Left renal cortex interstitium (tissue), 4 donors: ENCODE measurements around the gene KCTD14. TPM values are rescaled to one million over a fixed set of nuclear protein-coding genes. Genes with fewer than 3 reads are reported as not detected.
A peak's percentile ranks its signal among the peaks of the same experiment; 100 is the strongest.
"Not testable (repeated sequence)": the region's sequence is repeated elsewhere in the genome, so short reads cannot be mapped to it uniquely, and the experiment has no call there.

ENCODE experiments used
- DNase-seq, 4 donors: peaks; one replicate each; pipeline ENCODE4 v3.0.0-alpha.2; 2013; ENCODE audit warnings: low read depth in 4 of 4, low spot score in 2 of 4, missing footprints in 1 of 4
- polyA plus RNA-seq, 4 donors: library from polyadenylated mRNA; unstranded; fragments of 120-200 nt; gene quantifications; one replicate each; pipeline ENCODE4 v1.2.1, GENCODE V29; 2013; ENCODE audit not compliant: insufficient read length in 4 of 4

The KCTD14 gene
- polyA plus RNA-seq, 4 donors: 11.7 to 16.9 (median 13.3) TPM

- no peak for DNase-seq
Observed at GRCh38 chr11:78027759-78028158, 4.7 kb upstream of the KCTD14 start.

- no peak for DNase-seq
Observed at GRCh38 chr11:78025378-78025777, 2.3 kb upstream of the KCTD14 start.

GRCh38 chr11:78023426-78023825, 350 bp upstream of the KCTD14 start:
- no peak for DNase-seq

- no peak for DNase-seq
Observed at GRCh38 chr11:78021611-78022010, 1.5 kb downstream of the KCTD14 start.

GRCh38 chr11:78020246-78020645, 2.8 kb downstream of the KCTD14 start:
- DNase-seq: peak in 1 of 4 donors; percentile 19

GRCh38 chr11:78019808-78020207, 3.3 kb downstream of the KCTD14 start:
- no peak for DNase-seq

- DNase-seq: no peak
Observed at GRCh38 chr11:78015878-78016277, 7.2 kb downstream of the KCTD14 start.

GRCh38 chr11:78014937-78015520, 8.0 kb downstream of the KCTD14 start:
- not testable (repeated sequence) for DNase-seq

GRCh38 chr11:78011301-78011700, 11.8 kb downstream of the KCTD14 start:
- no peak for DNase-seq

GRCh38 chr11:78010755-78011154, 12.3 kb downstream of the KCTD14 start:
- DNase-seq: no peak

GRCh38 chr11:78010304-78010703, 12.8 kb downstream of the KCTD14 start:
- DNase-seq: no peak

- no peak for DNase-seq
Observed at GRCh38 chr11:78009062-78009461, 14.0 kb downstream of the KCTD14 start.

- no peak for DNase-seq
Observed at GRCh38 chr11:78000193-78000592, 22.9 kb downstream of the KCTD14 start.

- no peak for DNase-seq
Observed at GRCh38 chr11:77999446-78000030, 23.5 kb downstream of the KCTD14 start.

- peak; percentile 96 to 99 (median 98) for DNase-seq
Observed at GRCh38 chr11:77994434-77995362, 28.4 kb downstream of the KCTD14 start, which contains the start of gene INTS4. INTS4 (minus strand) TSS chr11:77994668; CDS start chr11:77994643, 25 bp downstream.

- no peak for DNase-seq
Observed at GRCh38 chr11:77993902-77994301, 29.2 kb downstream of the KCTD14 start.

- no peak for DNase-seq
Observed at GRCh38 chr11:77990981-77991380, 32.1 kb downstream of the KCTD14 start.

- not testable (repeated sequence) for DNase-seq
Observed at GRCh38 chr11:77986456-77986855, 36.6 kb downstream of the KCTD14 start.

- DNase-seq: no peak
Observed at GRCh38 chr11:77981346-77981947, 41.6 kb downstream of the KCTD14 start.

- DNase-seq: no peak
Observed at GRCh38 chr11:77968337-77968736, 54.7 kb downstream of the KCTD14 start.

GRCh38 chr11:77967753-77968152, 55.3 kb downstream of the KCTD14 start:
- DNase-seq: no peak
